ENCODE measurements around the gene FNDC4. TPM values are rescaled to one million over a fixed set of nuclear protein-coding genes. Genes with fewer than 3 reads are reported as not detected.

Gene FNDC4
- total and polyA plus RNA-seq, 8 donors, result 4.4 to 16.6 (median 13.4) TPM

GRCh38 chr2:27442920-27443282, 52.1 kb downstream of the FNDC4 start:
- H3K27ac ChIP-seq, result peak overlapping the region in 1 of 2 donors; percentile 51
- peaks cover 4 to 75% of the 10 kb centered on the region in 2 donors for H3K36me3 ChIP-seq
- H3K9me3 ChIP-seq, result no peaks in the 10 kb centered on the region
- DNase-seq, result peak in 1 of 4 donors; percentile 3
- peak overlapping the region; percentile 21 to 35 for H3K4me3 ChIP-seq
- intact Hi-C loops (cut with DNase I), result no loop called here
- H3K27me3 ChIP-seq, result no peaks in the 10 kb centered on the region
- peak; percentile 20 for ATAC-seq
- peaks cover 0 to 9% of the 10 kb centered on the region in 2 donors for H3K4me1 ChIP-seq
- no peak for TF ChIP-seq CTCF (IDR thresholded peaks at IDR 0.05)

GRCh38 chr2:27441958-27442919, 52.8 kb downstream of the FNDC4 start, which contains the start of gene KRTCAP3:
Gene KRTCAP3, plus strand, starts transcription at chr2:27442381. Its CDS starts 32 bp downstream, at chr2:27442413.
- Histone ChIP-seq H3K9me3 (no peaks in the 10 kb centered on the region), H3K4me1 (peaks cover 0 to 9% of the 10 kb centered on the region in 2 donors), H3K36me3 (peaks cover 4 to 76% of the 10 kb centered on the region in 2 donors), H3K4me3 (peak within 1 kb of the TSS; percentile 21 to 35), H3K27me3 (no peaks in the 10 kb centered on the region), H3K27ac (peak within 1 kb of the TSS in 1 of 2 donors; percentile 51)
- intact Hi-C loops (cut with DNase I), result no loop called here
- ATAC-seq (peak; percentile 96), DNase-seq (peak; percentile 20 to 89 (median 52))
- TF ChIP-seq CTCF (IDR thresholded peaks at IDR 0.05), result peak in 1 of 2 donors; percentile 21

Other genes with a start within 250 kb of the FNDC4 start
- gene SLC30A3, start 232.2 kb downstream of the FNDC4 start, total RNA-seq, result under 1 TPM; 0.39 to 0.64 TPM
- under 1 TPM; 0.26 to 0.69 (median 0.48) TPM for gene SLC30A3, start 232.2 kb downstream of the FNDC4 start, polyA plus RNA-seq (ENCODE audit: insufficient read length in 6 of 6)
- gene DNAJC5G, start 219.8 kb downstream of the FNDC4 start, total RNA-seq, result not detected
- gene DNAJC5G, start 219.8 kb downstream of the FNDC4 start, polyA plus RNA-seq (ENCODE audit: insufficient read length in 6 of 6), result under 1 TPM; 0.19 to 0.41 (median 0.30) TPM
- under 1 TPM in 1 of 2 donors, not detected in 1; 0.17 TPM for gene TRIM54, start 212.8 kb downstream of the FNDC4 start, total RNA-seq
- under 1 TPM in 5 of 6 donors, not detected in 1; 0.07 to 0.14 (median 0.09) TPM for gene TRIM54, start 212.8 kb downstream of the FNDC4 start, polyA plus RNA-seq (ENCODE audit: insufficient read length in 6 of 6)
- 1 to 10 TPM; 1.5 to 2.6 TPM for gene UCN, start 186.8 kb downstream of the FNDC4 start, total RNA-seq
- 1 to 10 TPM; 1.3 to 2.4 (median 1.8) TPM for gene UCN, start 186.8 kb downstream of the FNDC4 start, polyA plus RNA-seq (ENCODE audit: insufficient read length in 6 of 6)
- 100 to 1,000 TPM in 1 of 2 donors, 10 to 100 TPM in 1; 96.4 to 103 TPM for gene MPV17, start 172.1 kb downstream of the FNDC4 start, total RNA-seq
- gene MPV17, start 172.1 kb downstream of the FNDC4 start, polyA plus RNA-seq (ENCODE audit: insufficient read length in 6 of 6), result 100 to 1,000 TPM in 1 of 6 donors, 10 to 100 TPM in 5; 91.6 to 106 (median 99.0) TPM
- 10 to 100 TPM; 45.2 to 54.5 TPM for gene GTF3C2, start 138.4 kb downstream of the FNDC4 start, total RNA-seq
- gene GTF3C2, start 138.4 kb downstream of the FNDC4 start, polyA plus RNA-seq (ENCODE audit: insufficient read length in 6 of 6), result 10 to 100 TPM; 63.3 to 71.7 (median 68.1) TPM
- 10 to 100 TPM; 30.7 to 36.9 TPM for gene EIF2B4, start 124.9 kb downstream of the FNDC4 start, total RNA-seq
- gene EIF2B4, start 124.9 kb downstream of the FNDC4 start, polyA plus RNA-seq (ENCODE audit: insufficient read length in 6 of 6), result 10 to 100 TPM; 50.3 to 61.4 (median 53.4) TPM
- 100 to 1,000 TPM in 1 of 2 donors, 10 to 100 TPM in 1; 91.0 to 121 TPM for gene SNX17, start 124.6 kb downstream of the FNDC4 start, total RNA-seq
- gene SNX17, start 124.6 kb downstream of the FNDC4 start, polyA plus RNA-seq (ENCODE audit: insufficient read length in 6 of 6), result 100 to 1,000 TPM in 3 of 6 donors, 10 to 100 TPM in 3; 93.1 to 113 (median 102) TPM
- gene ZNF513, start 114.5 kb downstream of the FNDC4 start, total RNA-seq, result 10 to 100 TPM; 16.4 to 17.2 TPM
- 10 to 100 TPM; 12.8 to 18.8 (median 15.8) TPM for gene ZNF513, start 114.5 kb downstream of the FNDC4 start, polyA plus RNA-seq (ENCODE audit: insufficient read length in 6 of 6)
- gene PPM1G, start 85.6 kb downstream of the FNDC4 start, total RNA-seq, result 10 to 100 TPM; 55.5 to 66.5 TPM
- gene PPM1G, start 85.6 kb downstream of the FNDC4 start, polyA plus RNA-seq (ENCODE audit: insufficient read length in 6 of 6), result 10 to 100 TPM; 72.1 to 88.0 (median 81.1) TPM
- gene NRBP1, start 66.6 kb downstream of the FNDC4 start, total RNA-seq, result 10 to 100 TPM; 81.6 to 85.4 TPM
- 100 to 1,000 TPM; 119 to 137 (median 123) TPM for gene NRBP1, start 66.6 kb downstream of the FNDC4 start, polyA plus RNA-seq (ENCODE audit: insufficient read length in 6 of 6)
- 10 to 100 TPM; 34.0 to 45.6 TPM for gene KRTCAP3, start 52.8 kb downstream of the FNDC4 start, total RNA-seq
- 10 to 100 TPM; 12.0 to 17.8 (median 14.7) TPM for gene KRTCAP3, start 52.8 kb downstream of the FNDC4 start, polyA plus RNA-seq (ENCODE audit: insufficient read length in 6 of 6)
- gene IFT172, start 5.5 kb downstream of the FNDC4 start, total RNA-seq, result 10 to 100 TPM; 21.0 to 23.8 TPM
- 10 to 100 TPM; 42.8 to 65.3 (median 55.6) TPM for gene IFT172, start 5.5 kb downstream of the FNDC4 start, polyA plus RNA-seq (ENCODE audit: insufficient read length in 6 of 6)
- under 1 TPM in 1 of 2 donors, not detected in 1; 0.37 TPM for gene GCKR, start 1.6 kb upstream of the FNDC4 start, total RNA-seq
- 1 to 10 TPM in 4 of 6 donors, under 1 TPM in 2; 0.57 to 1.8 (median 1.3) TPM for gene GCKR, start 1.6 kb upstream of the FNDC4 start, polyA plus RNA-seq (ENCODE audit: insufficient read length in 6 of 6)
- gene ZNF512, start 87.8 kb upstream of the FNDC4 start, total RNA-seq, result 10 to 100 TPM; 29.3 to 29.6 TPM
- 10 to 100 TPM; 78.8 to 93.5 (median 84.5) TPM for gene ZNF512, start 87.8 kb upstream of the FNDC4 start, polyA plus RNA-seq (ENCODE audit: insufficient read length in 6 of 6)
- 1 to 10 TPM; 2.9 to 3.0 TPM for gene CCDC121, start 133.8 kb upstream of the FNDC4 start, total RNA-seq
- 10 to 100 TPM; 11.7 to 13.2 (median 13.1) TPM for gene CCDC121, start 133.8 kb upstream of the FNDC4 start, polyA plus RNA-seq (ENCODE audit: insufficient read length in 6 of 6)
- 10 to 100 TPM; 24.2 to 25.0 TPM for gene GPN1, start 133.8 kb upstream of the FNDC4 start, total RNA-seq
- 10 to 100 TPM; 53.0 to 61.7 (median 54.8) TPM for gene GPN1, start 133.8 kb upstream of the FNDC4 start, polyA plus RNA-seq (ENCODE audit: insufficient read length in 6 of 6)
- gene SUPT7L, start 168.4 kb upstream of the FNDC4 start, total RNA-seq, result 10 to 100 TPM; 30.8 to 32.2 TPM
- gene SUPT7L, start 168.4 kb upstream of the FNDC4 start, polyA plus RNA-seq (ENCODE audit: insufficient read length in 6 of 6), result 10 to 100 TPM; 51.6 to 62.5 (median 58.1) TPM
- gene SLC4A1AP, start 168.7 kb upstream of the FNDC4 start, total RNA-seq, result 10 to 100 TPM; 18.5 to 20.3 TPM
- 10 to 100 TPM; 32.3 to 40.1 (median 33.3) TPM for gene SLC4A1AP, start 168.7 kb upstream of the FNDC4 start, polyA plus RNA-seq (ENCODE audit: insufficient read length in 6 of 6)

All from left lung (tissue), 10 donors.